ENCODE data around the gene PACRG. TPM values are rescaled to one million over a fixed set of nuclear protein-coding genes. Genes with fewer than 3 reads are reported as not detected.

The PACRG gene
- total RNA-seq, 1 experiment from 2014 or later: 0.44 TPM

- TF ChIP-seq, protein P1, sequence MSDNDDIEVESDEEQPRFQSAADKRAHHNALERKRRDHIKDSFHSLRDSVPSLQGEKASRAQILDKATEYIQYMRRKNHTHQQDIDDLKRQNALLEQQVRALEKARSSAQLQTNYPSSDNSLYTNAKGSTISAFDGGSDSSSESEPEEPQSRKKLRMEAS (CRISPR knock-in tag; IDR thresholded peaks at IDR 0.05): no peak
- no peak for TF ChIP-seq IRF2 (CRISPR knock-in tag; IDR thresholded peaks at IDR 0.05; ENCODE audit: borderline replicate concordance, low read depth)
- TF ChIP-seq JUN (CRISPR knock-in tag; IDR thresholded peaks at IDR 0.05): no peak
- TF ChIP-seq, protein P2, sequence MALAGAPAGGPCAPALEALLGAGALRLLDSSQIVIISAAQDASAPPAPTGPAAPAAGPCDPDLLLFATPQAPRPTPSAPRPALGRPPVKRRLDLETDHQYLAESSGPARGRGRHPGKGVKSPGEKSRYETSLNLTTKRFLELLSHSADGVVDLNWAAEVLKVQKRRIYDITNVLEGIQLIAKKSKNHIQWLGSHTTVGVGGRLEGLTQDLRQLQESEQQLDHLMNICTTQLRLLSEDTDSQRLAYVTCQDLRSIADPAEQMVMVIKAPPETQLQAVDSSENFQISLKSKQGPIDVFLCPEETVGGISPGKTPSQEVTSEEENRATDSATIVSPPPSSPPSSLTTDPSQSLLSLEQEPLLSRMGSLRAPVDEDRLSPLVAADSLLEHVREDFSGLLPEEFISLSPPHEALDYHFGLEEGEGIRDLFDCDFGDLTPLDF (CRISPR knock-in tag; IDR thresholded peaks at IDR 0.05): no peak
- TF ChIP-seq EMX1 (CRISPR knock-in tag; IDR thresholded peaks at IDR 0.05): no peak
- TF ChIP-seq, protein P3, sequence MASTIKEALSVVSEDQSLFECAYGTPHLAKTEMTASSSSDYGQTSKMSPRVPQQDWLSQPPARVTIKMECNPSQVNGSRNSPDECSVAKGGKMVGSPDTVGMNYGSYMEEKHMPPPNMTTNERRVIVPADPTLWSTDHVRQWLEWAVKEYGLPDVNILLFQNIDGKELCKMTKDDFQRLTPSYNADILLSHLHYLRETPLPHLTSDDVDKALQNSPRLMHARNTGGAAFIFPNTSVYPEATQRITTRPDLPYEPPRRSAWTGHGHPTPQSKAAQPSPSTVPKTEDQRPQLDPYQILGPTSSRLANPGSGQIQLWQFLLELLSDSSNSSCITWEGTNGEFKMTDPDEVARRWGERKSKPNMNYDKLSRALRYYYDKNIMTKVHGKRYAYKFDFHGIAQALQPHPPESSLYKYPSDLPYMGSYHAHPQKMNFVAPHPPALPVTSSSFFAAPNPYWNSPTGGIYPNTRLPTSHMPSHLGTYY (CRISPR knock-in tag; IDR thresholded peaks at IDR 0.05): no peak
Observed at GRCh38 chr6:163209005-163209404, 481.2 kb downstream of the PACRG start (continued).

GRCh38 chr6:163212123-163212522 lies 484.3 kb downstream of the PACRG start:
- H3K36me3 Mint-ChIP-seq: peaks cover 26% of the 10 kb centered on the region
- DNase-seq (ENCODE audit: low spot score) (no peak), ATAC-seq (no peak)
- peaks cover 51% of the 10 kb centered on the region for H3K9me3 Mint-ChIP-seq
- POLR2A ChIA-PET: no interaction called here
- no peaks in the 10 kb centered on the region for H3K4me1 Mint-ChIP-seq
- CTCF ChIA-PET: no interaction called here
- H3K27me3 Mint-ChIP-seq (ENCODE audit: low read depth): no peaks in the 10 kb centered on the region
- H3K4me3 Mint-ChIP-seq: no peak overlapping the region
- no peak for TF ChIP-seq TCF7 (CRISPR knock-in tag; IDR thresholded peaks at IDR 0.05; ENCODE audit: low read depth)
- no peak for TF ChIP-seq ZNF671 (CRISPR knock-in tag; IDR thresholded peaks at IDR 0.05)
- TF ChIP-seq, protein P4, sequence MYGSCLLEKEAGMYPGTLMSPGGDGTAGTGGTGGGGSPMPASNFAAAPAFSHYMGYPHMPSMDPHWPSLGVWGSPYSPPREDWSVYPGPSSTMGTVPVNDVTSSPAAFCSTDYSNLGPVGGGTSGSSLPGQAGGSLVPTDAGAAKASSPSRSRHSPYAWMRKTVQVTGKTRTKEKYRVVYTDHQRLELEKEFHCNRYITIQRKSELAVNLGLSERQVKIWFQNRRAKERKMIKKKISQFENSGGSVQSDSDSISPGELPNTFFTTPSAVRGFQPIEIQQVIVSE (CRISPR knock-in tag; IDR thresholded peaks at IDR 0.05; ENCODE audit: borderline replicate concordance): no peak
- TF ChIP-seq, protein P5, sequence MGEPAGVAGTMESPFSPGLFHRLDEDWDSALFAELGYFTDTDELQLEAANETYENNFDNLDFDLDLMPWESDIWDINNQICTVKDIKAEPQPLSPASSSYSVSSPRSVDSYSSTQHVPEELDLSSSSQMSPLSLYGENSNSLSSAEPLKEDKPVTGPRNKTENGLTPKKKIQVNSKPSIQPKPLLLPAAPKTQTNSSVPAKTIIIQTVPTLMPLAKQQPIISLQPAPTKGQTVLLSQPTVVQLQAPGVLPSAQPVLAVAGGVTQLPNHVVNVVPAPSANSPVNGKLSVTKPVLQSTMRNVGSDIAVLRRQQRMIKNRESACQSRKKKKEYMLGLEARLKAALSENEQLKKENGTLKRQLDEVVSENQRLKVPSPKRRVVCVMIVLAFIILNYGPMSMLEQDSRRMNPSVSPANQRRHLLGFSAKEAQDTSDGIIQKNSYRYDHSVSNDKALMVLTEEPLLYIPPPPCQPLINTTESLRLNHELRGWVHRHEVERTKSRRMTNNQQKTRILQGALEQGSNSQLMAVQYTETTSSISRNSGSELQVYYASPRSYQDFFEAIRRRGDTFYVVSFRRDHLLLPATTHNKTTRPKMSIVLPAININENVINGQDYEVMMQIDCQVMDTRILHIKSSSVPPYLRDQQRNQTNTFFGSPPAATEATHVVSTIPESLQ (CRISPR knock-in tag; IDR thresholded peaks at IDR 0.05): no peak
- TF ChIP-seq SP1 (CRISPR knock-in tag; conservative IDR thresholded peaks at IDR 0.05): no peak
- no peak for TF ChIP-seq AFF4 (CRISPR knock-in tag; IDR thresholded peaks at IDR 0.05; ENCODE audit: borderline replicate concordance)
- no peak for TF ChIP-seq MXD4 (CRISPR knock-in tag; IDR thresholded peaks at IDR 0.05; ENCODE audit: borderline replicate concordance)
- no peak for TF ChIP-seq GRHL2 (CRISPR knock-in tag; IDR thresholded peaks at IDR 0.05; ENCODE audit: insufficient replicate concordance, severe bottlenecking)
- no peak for TF ChIP-seq FOXP4 (CRISPR knock-in tag; IDR thresholded peaks at IDR 0.05)
- no peak for TF ChIP-seq JUN (CRISPR knock-in tag; IDR thresholded peaks at IDR 0.05)
- TF ChIP-seq ZNF532 (CRISPR knock-in tag; IDR thresholded peaks at IDR 0.05; ENCODE audit: borderline replicate concordance): no peak
- no peak for TF ChIP-seq ZNF219 (CRISPR knock-in tag; IDR thresholded peaks at IDR 0.05; ENCODE audit: borderline replicate concordance)
- TF ChIP-seq FOXJ3 (CRISPR knock-in tag; IDR thresholded peaks at IDR 0.05; ENCODE audit: borderline replicate concordance): no peak
- no peak for TF ChIP-seq ZBTB21 (CRISPR knock-in tag; IDR thresholded peaks at IDR 0.05; ENCODE audit: borderline replicate concordance)
- H3K27ac Mint-ChIP-seq: no peak overlapping the region
